B cell (primary cell): ENCODE measurements around the gene HAPSTR1. TPM values are rescaled to one million over a fixed set of nuclear protein-coding genes. Genes with fewer than 3 reads are reported as not detected.

Source experiments
- ATAC-seq: fragments of 200-7000 bp; cut with Tn5 transposase; one replicate; pipeline ENCODE4 v1.10.0; 2021; ENCODE audit warnings: low read depth, mild to moderate bottlenecking, moderate number of reproducible peaks, moderate library complexity
- CTCF ChIA-PET: fragments of 350-600 bp; sonication (Branson Sonifier 250); formaldehyde crosslinking; loops from one replicate; lab custom pipeline; 2021; ENCODE audit warnings: antibody characterized with exemption, inconsistent platforms; lab: Charles Lee
- POLR2A ChIA-PET: fragments of 350-600 bp; sonication (Branson Sonifier 250); formaldehyde crosslinking; loops from one replicate; lab custom pipeline; 2021; ENCODE audit warnings: antibody characterized with exemption; lab: Charles Lee
- DNase-seq: peaks from one replicate; pipeline ENCODE4 v3.0.0; 2013
- H2AFZ ChIP-seq: 2 replicates; pipeline ENCODE4 v1.6.1; 2012; ENCODE audit warnings: mild to moderate bottlenecking, low read depth, low read length; ENCODE audit not compliant: insufficient read depth, poor library complexity, severe bottlenecking
- H3K27ac ChIP-seq, 2 donors: 1 replicate in 1 of 2; 2 replicates in 1 of 2; pipeline ENCODE4 v1.5.1; 2012 to 2013; ENCODE audit warnings: low read length in 2 of 2, mild to moderate bottlenecking in 2 of 2, moderate library complexity in 1 of 2
- H3K27me3 ChIP-seq, 4 experiments: fragments of 200-600 bp in 1 of 4; sonication (generic) in 1 of 4; replicated peaks in 1 of 4; 1 replicate in 2 of 4; 2 replicates in 2 of 4; pipeline versions ENCODE4 v1.6.1 to v1.7.0; 2013 to 2016; ENCODE audit warnings: low read length in 3 of 4, mild to moderate bottlenecking in 2 of 4, mixed read lengths in 1 of 4, moderate library complexity in 1 of 4; ENCODE audit not compliant: insufficient read depth in 4 of 4, control insufficient read depth in 3 of 4; ENCODE audit errors: control extremely low read depth in 1 of 4
- H3K36me3 ChIP-seq, 2 experiments: replicated peaks in 1 of 2; 1 replicate in 1 of 2; 2 replicates in 1 of 2; pipeline versions ENCODE4 v1.6.1 to v1.7.1; 2013; ENCODE audit warnings: low read length in 1 of 2; ENCODE audit not compliant: insufficient read depth in 2 of 2, control insufficient read depth in 1 of 2; ENCODE audit errors: control extremely low read depth in 1 of 2, extremely low read depth in 1 of 2
- H3K4me1 ChIP-seq, 2 donors: fragments of 200-600 bp in 1 of 2; sonication (generic) in 1 of 2; 1 replicate in 1 of 2; 2 replicates in 1 of 2; pipeline versions ENCODE4 v1.5.1 to v1.6.1; 2013 to 2017; ENCODE audit warnings: low read length in 2 of 2; ENCODE audit not compliant: control insufficient read depth in 2 of 2, insufficient read depth in 2 of 2
- H3K4me2 ChIP-seq: replicated peaks from 2 replicates; pipeline ENCODE3; 2012; ENCODE audit warnings: mild to moderate bottlenecking, low read depth, low read length; ENCODE audit not compliant: poor library complexity, severe bottlenecking
- H3K4me3 ChIP-seq, 5 experiments: fragments of 200-600 bp in 1 of 5; sonication (generic) in 1 of 5; 1 replicate in 3 of 5; 2 replicates in 2 of 5; pipeline versions ENCODE4 v1.5.1 to v1.7.0; 2011 to 2016; ENCODE audit warnings: low read length in 4 of 5, mild to moderate bottlenecking in 4 of 5, low read depth in 2 of 5, control low read depth in 1 of 5, moderate library complexity in 1 of 5; ENCODE audit not compliant: insufficient read depth in 1 of 5; ENCODE audit errors: control extremely low read depth in 1 of 5, extremely low read depth in 1 of 5
- H3K79me2 ChIP-seq: fragments of 200-600 bp; sonication (generic); one replicate; pipeline ENCODE4 v1.6.0; 2016; ENCODE audit warnings: low read length; ENCODE audit not compliant: control insufficient read depth, insufficient read depth
- H3K9ac ChIP-seq: fragments of 200-600 bp; sonication (generic); 2 replicates; pipeline ENCODE4 v1.6.1; 2017; ENCODE audit warnings: mild to moderate bottlenecking, low read length, moderate library complexity
- H3K9me3 ChIP-seq, 3 donors: one replicate each; pipeline versions ENCODE4 v1.6.1 to v1.7.1; 2013; ENCODE audit warnings: low read length in 2 of 3; ENCODE audit not compliant: control insufficient read depth in 2 of 3, insufficient read depth in 1 of 3; ENCODE audit errors: control extremely low read depth in 1 of 3
- H4K20me1 ChIP-seq: 2 replicates; pipeline ENCODE4 v1.6.0; 2012; ENCODE audit warnings: mild to moderate bottlenecking, low read length; ENCODE audit not compliant: insufficient read depth, control insufficient read depth, poor library complexity, severe bottlenecking
- H3K27ac Mint-ChIP-seq: one replicate; pipeline ENCODE4 v1.8.0; 2021; ENCODE audit warnings: mixed read lengths
- H3K27me3 Mint-ChIP-seq: one replicate; pipeline ENCODE4 v1.8.0; 2021; ENCODE audit warnings: mixed read lengths
- H3K4me1 Mint-ChIP-seq: one replicate; pipeline ENCODE4 v1.8.0; 2021; ENCODE audit warnings: mixed read lengths
- H3K4me3 Mint-ChIP-seq: one replicate; pipeline ENCODE4 v1.8.0; 2021; ENCODE audit warnings: mixed read lengths
- H3K9me3 Mint-ChIP-seq: one replicate; pipeline ENCODE4 v1.8.0; 2022; ENCODE audit warnings: mixed read lengths; ENCODE audit not compliant: insufficient read depth
- CTCF ChIP-seq: fragments of 200-600 bp; IDR thresholded peaks from one replicate; pipeline ENCODE4 v1.8.0; 2022; ENCODE audit warnings: antibody characterized with exemption, mild to moderate bottlenecking
- EZH2 ChIP-seq: IDR thresholded peaks from 2 replicates; pipeline ENCODE4 v1.6.1; 2012; ENCODE audit warnings: borderline replicate concordance, low read depth, mild to moderate bottlenecking, moderate library complexity, low read length; ENCODE audit not compliant: insufficient read depth, poor library complexity, severe bottlenecking
- WGBS: methylation state at CpG from one replicate; pipeline ENCODE4 v1.1.5; 2013; ENCODE audit warnings: missing lambda C conversion rate; ENCODE audit not compliant: insufficient coverage; 5-methylcytosine and 5-hydroxymethylcytosine counted together
- intact Hi-C: fragments of 100-400 bp; cut with micrococcal nuclease; formaldehyde crosslinking; loops from one replicate; pipeline ENCODE4 v1.10.0; 2022
- polyA plus RNA-seq: library from polyadenylated mRNA; depleted of rRNA; stranded (reverse); fragments of >200 nt; gene quantifications from 2 replicates; pipeline ENCODE4 v1.2.3, GENCODE V29; 2012
- total RNA-seq, 2 donors: library from RNA; stranded (reverse); fragments of 120-200 nt in 1 of 2; gene quantifications; 1 replicate in 1 of 2; 2 replicates in 1 of 2; pipeline versions ENCODE4 v1.2.3 to v1.2.4, GENCODE V29; 2013 to 2022

HAPSTR1 gene
- total and polyA plus RNA-seq, 2 donors (not counting 1 experiment from before 2014, with no cell fraction given), result 35.5 to 99.2 TPM

GRCh38 chr16:9138021-9138680, 46.7 kb downstream of the HAPSTR1 start:
- Histone ChIP-seq H3K4me3 (no peak overlapping the region), H3K36me3 (no peaks in the 10 kb centered on the region), H2AFZ (no peak overlapping the region), H3K9ac (no peak overlapping the region), H3K27me3 (peaks cover 0 to 3% (median 0%) of the 10 kb centered on the region in 4 experiments), H3K4me2 (no peak overlapping the region), H3K79me2 (peaks cover 14% of the 10 kb centered on the region), H4K20me1 (peaks cover 11% of the 10 kb centered on the region), H3K9me3 (no peaks in the 10 kb centered on the region), H3K27ac (no peak overlapping the region), H3K4me1 (peaks cover 23 to 43% of the 10 kb centered on the region in 2 donors)
- DNase-seq (no peak), ATAC-seq (no peak)
- ChIA-PET CTCF (interaction anchor here (1.0 to 2.7 kb wide), 18 partner anchors 9 to 1375 kb away, joined by 3 to 17 read pairs (median 5); partner anchors contain the start of genes HAPSTR1, PMM2 and TMEM186), POLR2A (no interaction called here)
- Mint-ChIP-seq H3K27ac (no peak overlapping the region), H3K27me3 (peaks cover 3% of the 10 kb centered on the region), H3K9me3 (no peaks in the 10 kb centered on the region), H3K4me1 (peaks cover 37% of the 10 kb centered on the region), H3K4me3 (no peak overlapping the region)
- intact Hi-C loops, result loop anchor here (5.0 to 10.0 kb wide), 3 partner anchors 203 to 1044 kb away; partner anchors contain the start of genes ABAT and GRIN2A
- TF ChIP-seq CTCF (no peak), EZH2 (no peak)
- 79% methylated on average over 12 of the region's 14 CpGs for WGBS
